ENCODE measurements around the gene CLSTN2.

Gene CLSTN2
- 0 reads per million in 3 donors for total RNA-seq

- no peak for DNase-seq
- Histone ChIP-seq H3K36me3 (ENCODE audit: control insufficient read depth, insufficient read depth, low read length) (no peaks in the 10 kb centered on the region), H3K27ac (ENCODE audit: insufficient read depth, low read length, poor library complexity, severe bottlenecking) (no peak within 1 kb of the TSS), H3K4me1 (ENCODE audit: control insufficient read depth, insufficient read depth, low read length, poor library complexity, severe bottlenecking) (no peaks in the 10 kb centered on the region), H3K9me3 (ENCODE audit: control insufficient read depth, low read length) (no peaks in the 10 kb centered on the region), H3K27me3 (replicated peaks; ENCODE audit: control insufficient read depth, insufficient read depth, low read length, poor library complexity, severe bottlenecking) (peaks cover 13% of the 10 kb centered on the region), H3K4me3 (ENCODE audit: insufficient read depth, low read depth, low read length, poor library complexity, severe bottlenecking) (no peak within 1 kb of the TSS)
Measured at GRCh38 chr3:139935016-139935865, at the start of gene CLSTN2. Gene CLSTN2, plus strand, starts transcription at chr3:139935185.

GRCh38 chr3:139887431-139887830 is 47.6 kb upstream of the CLSTN2 start:
- Histone ChIP-seq H3K27me3 (replicated peaks; ENCODE audit: control insufficient read depth, insufficient read depth, low read length, poor library complexity, severe bottlenecking) (no peaks in the 10 kb centered on the region), H3K36me3 (ENCODE audit: control insufficient read depth, insufficient read depth, low read length) (no peaks in the 10 kb centered on the region), H3K9me3 (ENCODE audit: control insufficient read depth, low read length) (no peaks in the 10 kb centered on the region), H3K27ac (ENCODE audit: insufficient read depth, low read length, poor library complexity, severe bottlenecking) (no peak overlapping the region), H3K4me3 (ENCODE audit: insufficient read depth, low read depth, low read length, poor library complexity, severe bottlenecking) (no peak overlapping the region), H3K4me1 (ENCODE audit: control insufficient read depth, insufficient read depth, low read length, poor library complexity, severe bottlenecking) (no peaks in the 10 kb centered on the region)
- DNase-seq = no peak

GRCh38 chr3:139888561-139889140 is 46.3 kb upstream of the CLSTN2 start:
- DNase-seq = no peak
- Histone ChIP-seq H3K4me1 (ENCODE audit: control insufficient read depth, insufficient read depth, low read length, poor library complexity, severe bottlenecking) (no peaks in the 10 kb centered on the region), H3K36me3 (ENCODE audit: control insufficient read depth, insufficient read depth, low read length) (no peaks in the 10 kb centered on the region), H3K27me3 (replicated peaks; ENCODE audit: control insufficient read depth, insufficient read depth, low read length, poor library complexity, severe bottlenecking) (no peaks in the 10 kb centered on the region), H3K9me3 (ENCODE audit: control insufficient read depth, low read length) (no peaks in the 10 kb centered on the region), H3K27ac (ENCODE audit: insufficient read depth, low read length, poor library complexity, severe bottlenecking) (no peak overlapping the region), H3K4me3 (ENCODE audit: insufficient read depth, low read depth, low read length, poor library complexity, severe bottlenecking) (no peak overlapping the region)

GRCh38 chr3:139893267-139893962 is 41.6 kb upstream of the CLSTN2 start:
- Histone ChIP-seq H3K36me3 (ENCODE audit: control insufficient read depth, insufficient read depth, low read length) (no peaks in the 10 kb centered on the region), H3K4me3 (ENCODE audit: insufficient read depth, low read depth, low read length, poor library complexity, severe bottlenecking) (no peak overlapping the region), H3K4me1 (ENCODE audit: control insufficient read depth, insufficient read depth, low read length, poor library complexity, severe bottlenecking) (no peaks in the 10 kb centered on the region), H3K27ac (ENCODE audit: insufficient read depth, low read length, poor library complexity, severe bottlenecking) (no peak overlapping the region), H3K27me3 (replicated peaks; ENCODE audit: control insufficient read depth, insufficient read depth, low read length, poor library complexity, severe bottlenecking) (no peaks in the 10 kb centered on the region), H3K9me3 (ENCODE audit: control insufficient read depth, low read length) (no peaks in the 10 kb centered on the region)
- DNase-seq = no peak

- Histone ChIP-seq H3K9me3 (ENCODE audit: control insufficient read depth, low read length) (no peaks in the 10 kb centered on the region), H3K27me3 (replicated peaks; ENCODE audit: control insufficient read depth, insufficient read depth, low read length, poor library complexity, severe bottlenecking) (no peaks in the 10 kb centered on the region), H3K4me1 (ENCODE audit: control insufficient read depth, insufficient read depth, low read length, poor library complexity, severe bottlenecking) (no peaks in the 10 kb centered on the region), H3K36me3 (ENCODE audit: control insufficient read depth, insufficient read depth, low read length) (no peaks in the 10 kb centered on the region), H3K4me3 (ENCODE audit: insufficient read depth, low read depth, low read length, poor library complexity, severe bottlenecking) (no peak overlapping the region), H3K27ac (ENCODE audit: insufficient read depth, low read length, poor library complexity, severe bottlenecking) (no peak overlapping the region)
- no peak for DNase-seq
Measured at GRCh38 chr3:139893963-139894642, 40.9 kb upstream of the CLSTN2 start.

GRCh38 chr3:139894643-139894989 is 40.4 kb upstream of the CLSTN2 start:
- H3K4me1 ChIP-seq (ENCODE audit: control insufficient read depth, insufficient read depth, low read length, poor library complexity, severe bottlenecking) = no peaks in the 10 kb centered on the region
- no peak for DNase-seq
- no peak overlapping the region for H3K27ac ChIP-seq (ENCODE audit: insufficient read depth, low read length, poor library complexity, severe bottlenecking)
- no peaks in the 10 kb centered on the region for H3K9me3 ChIP-seq (ENCODE audit: control insufficient read depth, low read length)
- H3K36me3 ChIP-seq (ENCODE audit: control insufficient read depth, insufficient read depth, low read length) = no peaks in the 10 kb centered on the region
- no peaks in the 10 kb centered on the region for H3K27me3 ChIP-seq (replicated peaks; ENCODE audit: control insufficient read depth, insufficient read depth, low read length, poor library complexity, severe bottlenecking)
- H3K4me3 ChIP-seq (ENCODE audit: insufficient read depth, low read depth, low read length, poor library complexity, severe bottlenecking) = no peak overlapping the region

- no peaks in the 10 kb centered on the region for H3K9me3 ChIP-seq (ENCODE audit: control insufficient read depth, low read length)
- DNase-seq = no peak
- H3K4me1 ChIP-seq (ENCODE audit: control insufficient read depth, insufficient read depth, low read length, poor library complexity, severe bottlenecking) = no peaks in the 10 kb centered on the region
- H3K36me3 ChIP-seq (ENCODE audit: control insufficient read depth, insufficient read depth, low read length) = no peaks in the 10 kb centered on the region
- no peaks in the 10 kb centered on the region for H3K27me3 ChIP-seq (replicated peaks; ENCODE audit: control insufficient read depth, insufficient read depth, low read length, poor library complexity, severe bottlenecking)
- H3K27ac ChIP-seq (ENCODE audit: insufficient read depth, low read length, poor library complexity, severe bottlenecking) = no peak overlapping the region
- H3K4me3 ChIP-seq (ENCODE audit: insufficient read depth, low read depth, low read length, poor library complexity, severe bottlenecking) = no peak overlapping the region
Measured at GRCh38 chr3:139897759-139898158, 37.2 kb upstream of the CLSTN2 start.

- Histone ChIP-seq H3K4me1 (ENCODE audit: control insufficient read depth, insufficient read depth, low read length, poor library complexity, severe bottlenecking) (no peaks in the 10 kb centered on the region), H3K27ac (ENCODE audit: insufficient read depth, low read length, poor library complexity, severe bottlenecking) (no peak overlapping the region), H3K9me3 (ENCODE audit: control insufficient read depth, low read length) (no peaks in the 10 kb centered on the region), H3K4me3 (ENCODE audit: insufficient read depth, low read depth, low read length, poor library complexity, severe bottlenecking) (no peak overlapping the region), H3K36me3 (ENCODE audit: control insufficient read depth, insufficient read depth, low read length) (no peaks in the 10 kb centered on the region), H3K27me3 (replicated peaks; ENCODE audit: control insufficient read depth, insufficient read depth, low read length, poor library complexity, severe bottlenecking) (no peaks in the 10 kb centered on the region)
- no peak for DNase-seq
Measured at GRCh38 chr3:139906418-139906817, 28.6 kb upstream of the CLSTN2 start.

- DNase-seq = no peak
- Histone ChIP-seq H3K36me3 (ENCODE audit: control insufficient read depth, insufficient read depth, low read length) (no peaks in the 10 kb centered on the region), H3K4me3 (ENCODE audit: insufficient read depth, low read depth, low read length, poor library complexity, severe bottlenecking) (no peak overlapping the region), H3K9me3 (ENCODE audit: control insufficient read depth, low read length) (no peaks in the 10 kb centered on the region), H3K27ac (ENCODE audit: insufficient read depth, low read length, poor library complexity, severe bottlenecking) (no peak overlapping the region), H3K4me1 (ENCODE audit: control insufficient read depth, insufficient read depth, low read length, poor library complexity, severe bottlenecking) (no peaks in the 10 kb centered on the region), H3K27me3 (replicated peaks; ENCODE audit: control insufficient read depth, insufficient read depth, low read length, poor library complexity, severe bottlenecking) (no peaks in the 10 kb centered on the region)
Measured at GRCh38 chr3:139909811-139910210, 25.2 kb upstream of the CLSTN2 start.
